Spinal cord (tissue), 10 donors: Measurements from ENCODE around the gene PCDHGA1. TPM values are rescaled to one million over a fixed set of nuclear protein-coding genes. Genes with fewer than 3 reads are reported as not detected.
A peak's percentile ranks its signal among the peaks of the same experiment; 100 is the strongest.

ENCODE experiments used
- DNase-seq, 6 donors: peaks; one replicate each; pipeline versions ENCODE4 v3.0.0 to v3.0.0-alpha.2; 2013 to 2015; ENCODE audit warnings: low spot score in 6 of 6, low read depth in 4 of 6
- H3K27ac ChIP-seq: one replicate; pipeline ENCODE4 v1.5.1; 2013; ENCODE audit warnings: low read depth, low read length, control low read depth
- H3K27me3 ChIP-seq: one replicate; pipeline ENCODE4 v1.6.1; 2013; ENCODE audit warnings: low read length; ENCODE audit not compliant: control insufficient read depth, insufficient read depth
- H3K36me3 ChIP-seq: one replicate; pipeline ENCODE4 v1.6.1; 2013; ENCODE audit warnings: low read length; ENCODE audit not compliant: control insufficient read depth, insufficient read depth
- H3K4me1 ChIP-seq: one replicate; pipeline ENCODE4 v1.6.1; 2013; ENCODE audit warnings: low read length; ENCODE audit not compliant: control insufficient read depth, insufficient read depth
- H3K4me3 ChIP-seq: one replicate; pipeline ENCODE4 v1.5.1; 2013; ENCODE audit warnings: low read depth, low read length, control low read depth
- H3K9me3 ChIP-seq: one replicate; pipeline ENCODE4 v1.6.1; 2013; ENCODE audit warnings: low read length; ENCODE audit not compliant: control insufficient read depth, insufficient read depth
- WGBS: methylation state at CpG from one replicate; pipeline ENCODE4 v1.1.5; 2013; ENCODE audit warnings: missing lambda C conversion rate; ENCODE audit not compliant: insufficient coverage; 5-methylcytosine and 5-hydroxymethylcytosine counted together
- polyA plus RNA-seq, 2 donors: library from polyadenylated mRNA; unstranded; fragments of 120-200 nt; gene quantifications; one replicate each; pipeline ENCODE4 v1.2.1, GENCODE V29; 2013; ENCODE audit not compliant: insufficient read length in 2 of 2
- total RNA-seq, 2 donors: library from RNA; depleted of rRNA in 1 of 2; stranded (reverse); fragments of 120-200 nt in 1 of 2; fragments of >200 nt in 1 of 2; gene quantifications; one replicate each; pipeline versions ENCODE4 v1.2.3 to v1.2.4, GENCODE V29; 2013 to 2014
- donor health status: healthy.

The PCDHGA1 gene
- total and polyA plus RNA-seq, 4 donors: 1.4 to 3.8 (median 2.7) TPM

GRCh38 chr5:141489841-141490240, 159.5 kb downstream of the PCDHGA1 start:
- no peak overlapping the region for H3K4me3 ChIP-seq
- no peaks in the 10 kb centered on the region for H3K27me3 ChIP-seq
- peaks cover 95% of the 10 kb centered on the region for H3K4me1 ChIP-seq
- peak overlapping the region; percentile 72 for H3K27ac ChIP-seq
- DNase-seq: no peak
- peaks cover 58% of the 10 kb centered on the region for H3K36me3 ChIP-seq
- 79% methylated on average over 7 of the region's 10 CpGs for WGBS
- no peaks in the 10 kb centered on the region for H3K9me3 ChIP-seq

- H3K27me3 ChIP-seq: no peaks in the 10 kb centered on the region
- 73% methylated on average over 8 of the region's 10 CpGs for WGBS
- H3K27ac ChIP-seq: peak overlapping the region; percentile 72
- DNase-seq: no peak
- peaks cover 63% of the 10 kb centered on the region for H3K36me3 ChIP-seq
- H3K4me3 ChIP-seq: no peak overlapping the region
- H3K4me1 ChIP-seq: peaks cover 95% of the 10 kb centered on the region
- H3K9me3 ChIP-seq: no peaks in the 10 kb centered on the region
These were observed 160.0 kb downstream of the PCDHGA1 start for GRCh38 chr5:141490271-141490670.

- H3K4me3 ChIP-seq: no peak overlapping the region
- H3K4me1 ChIP-seq: peaks cover 94% of the 10 kb centered on the region
- peaks cover 63% of the 10 kb centered on the region for H3K36me3 ChIP-seq
- no peak for DNase-seq
- H3K9me3 ChIP-seq: no peaks in the 10 kb centered on the region
- WGBS: 38% methylated on average over 9 of the region's 13 CpGs
- H3K27ac ChIP-seq: peak overlapping the region; percentile 42
- no peaks in the 10 kb centered on the region for H3K27me3 ChIP-seq
These were observed 160.5 kb downstream of the PCDHGA1 start for GRCh38 chr5:141490771-141491170.

DNA sequence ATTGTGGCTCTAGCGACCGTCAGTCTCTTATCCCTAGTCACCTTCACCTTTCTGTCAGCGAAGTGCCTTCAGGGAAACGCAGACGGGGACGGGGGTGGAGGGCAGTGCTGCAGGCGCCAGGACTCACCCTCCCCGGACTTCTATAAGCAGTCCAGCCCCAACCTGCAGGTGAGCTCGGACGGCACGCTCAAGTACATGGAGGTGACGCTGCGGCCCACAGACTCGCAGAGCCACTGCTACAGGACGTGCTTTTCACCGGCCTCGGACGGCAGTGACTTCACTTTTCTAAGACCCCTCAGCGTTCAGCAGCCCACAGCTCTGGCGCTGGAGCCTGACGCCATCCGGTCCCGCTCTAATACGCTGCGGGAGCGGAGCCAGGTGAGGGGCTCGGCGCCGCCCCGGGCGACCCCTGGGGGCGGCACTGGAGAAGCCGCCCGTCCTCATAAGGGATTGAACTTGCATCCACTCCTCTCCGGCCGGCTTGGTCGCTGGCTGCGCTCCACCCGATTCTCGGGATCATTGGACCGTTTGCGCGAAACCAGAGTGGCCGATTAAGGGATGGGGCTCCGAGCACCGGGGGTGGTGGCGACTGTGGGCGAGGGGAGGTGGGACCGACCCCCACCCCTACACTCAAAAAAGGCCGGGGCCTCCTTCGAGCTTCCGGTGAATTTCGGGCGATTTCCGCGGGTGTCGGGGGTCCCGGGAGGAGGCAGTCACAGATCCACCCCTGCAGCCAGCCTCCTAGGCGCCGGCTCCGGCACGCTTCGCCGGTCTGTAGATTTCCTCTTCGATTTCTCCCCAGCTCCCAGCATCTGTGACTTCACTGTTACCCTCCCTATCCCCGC, 161.2 kb downstream of the PCDHGA1 start:
- no peak overlapping the region for H3K4me3 ChIP-seq
- peaks cover 94% of the 10 kb centered on the region for H3K4me1 ChIP-seq
- peak in 1 of 6 donors; percentile 36 for DNase-seq
- no peaks in the 10 kb centered on the region for H3K9me3 ChIP-seq
- no peaks in the 10 kb centered on the region for H3K27me3 ChIP-seq
- 28% methylated on average over 53 of the region's 66 CpGs for WGBS
- H3K27ac ChIP-seq: peak overlapping the region; percentile 67
- H3K36me3 ChIP-seq: peaks cover 56% of the 10 kb centered on the region

GRCh38 chr5:141492168-141492885, 162.0 kb downstream of the PCDHGA1 start:
- Histone ChIP-seq H3K9me3 (no peaks in the 10 kb centered on the region), H3K4me3 (no peak overlapping the region), H3K27me3 (no peaks in the 10 kb centered on the region), H3K4me1 (peaks cover 93% of the 10 kb centered on the region), H3K36me3 (peaks cover 53% of the 10 kb centered on the region), H3K27ac (peak overlapping the region; percentile 94)
- DNase-seq: peak in 2 of 6 donors; percentile 50 to 59
- 19% methylated on average over 68 of the region's 68 CpGs for WGBS

DNA sequence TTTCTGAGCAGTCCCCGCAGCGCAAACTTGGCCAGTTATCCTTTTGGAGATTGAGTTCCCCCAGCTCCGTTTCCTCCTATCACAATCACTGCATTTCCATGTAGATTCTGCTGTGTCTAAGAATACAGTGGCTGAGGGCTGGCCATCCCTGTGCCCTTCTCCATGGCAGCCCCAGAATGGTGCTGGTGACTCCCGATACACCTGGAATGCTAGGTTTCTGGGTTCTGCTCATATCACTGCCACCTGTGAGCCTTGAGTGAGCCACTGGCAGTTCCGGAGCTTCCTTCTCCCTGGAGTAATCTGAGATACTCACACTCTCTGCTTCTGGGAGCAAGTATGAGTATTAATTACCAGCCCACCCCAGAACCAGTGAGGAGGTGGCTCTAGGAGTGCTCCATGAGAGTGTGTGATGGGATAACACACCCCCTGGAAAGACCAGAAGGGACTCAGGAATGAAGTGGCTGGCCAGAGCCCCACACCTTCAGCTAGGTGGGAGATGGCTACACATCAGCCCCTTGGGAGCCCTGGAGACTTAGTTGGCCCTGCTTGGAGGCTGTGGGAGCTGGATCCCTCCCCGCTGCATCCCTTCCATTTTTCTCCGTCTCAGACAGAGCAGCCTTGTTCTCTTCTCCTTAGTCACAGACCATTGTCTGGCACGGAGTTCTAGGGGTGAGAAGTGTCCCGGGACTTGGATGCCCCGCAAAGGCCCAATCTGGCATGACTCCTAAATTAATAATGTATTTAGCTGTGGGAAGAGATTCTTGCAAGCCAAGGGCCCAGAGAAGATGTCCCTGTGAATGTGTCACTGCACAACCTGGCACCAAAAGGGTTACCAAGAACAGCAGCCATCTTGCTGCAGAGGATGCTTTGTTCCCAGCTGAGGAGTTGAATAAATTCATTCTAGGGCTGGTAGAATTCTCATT, 163.4 kb downstream of the PCDHGA1 start:
- no peaks in the 10 kb centered on the region for H3K9me3 ChIP-seq
- H3K27me3 ChIP-seq: no peaks in the 10 kb centered on the region
- H3K27ac ChIP-seq: peak overlapping the region; percentile 94
- WGBS: 14% methylated on average over 3 of the region's 10 CpGs
- H3K36me3 ChIP-seq: peaks cover 63% of the 10 kb centered on the region
- H3K4me3 ChIP-seq: peak overlapping the region; percentile 26
- peaks cover 81% of the 10 kb centered on the region for H3K4me1 ChIP-seq
- DNase-seq: peak in 3 of 6 donors; percentile 71 to 94 (median 93)

- 8% methylated on average over 14 of the region's 22 CpGs for WGBS
- Histone ChIP-seq H3K4me3 (peak overlapping the region; percentile 26), H3K27ac (peak overlapping the region; percentile 94), H3K27me3 (no peaks in the 10 kb centered on the region), H3K36me3 (peaks cover 62% of the 10 kb centered on the region), H3K4me1 (peaks cover 70% of the 10 kb centered on the region), H3K9me3 (no peaks in the 10 kb centered on the region)
- peak in 3 of 6 donors; percentile 63 to 97 (median 91) for DNase-seq
These were observed 164.6 kb downstream of the PCDHGA1 start for GRCh38 chr5:141494761-141495452.

- Histone ChIP-seq H3K36me3 (peaks cover 62% of the 10 kb centered on the region), H3K27me3 (no peaks in the 10 kb centered on the region), H3K4me1 (peaks cover 64% of the 10 kb centered on the region), H3K9me3 (no peaks in the 10 kb centered on the region), H3K27ac (peak overlapping the region; percentile 94), H3K4me3 (peak overlapping the region; percentile 26)
- DNase-seq: peak in 1 of 6 donors; percentile 37
- 14% methylated on average over 7 of the region's 8 CpGs for WGBS
These were observed 165.1 kb downstream of the PCDHGA1 start for GRCh38 chr5:141495453-141495811.
